D721Med (cell line): ENCODE data around the gene JARID2.

Source experiments
- DNase-seq: peaks from one replicate; pipeline ENCODE4 v3.0.0; 2011; ENCODE audit warnings: low spot score; ENCODE audit not compliant: insufficient read length
- FAIRE-seq: peaks from 2 replicates; lab custom pipeline; 2011; peaks lifted over from hg19 to GRCh38; lab: Jason Lieb, UNC
- TF ChIP-seq, protein P1 (sequence below): IDR thresholded peaks from 2 replicates; pipeline ENCODE4 v1.5.1; 2012; ENCODE audit warnings: mild to moderate bottlenecking, control low read depth; ENCODE audit not compliant: insufficient read depth; ENCODE audit errors: missing control alignments

JARID2 gene

DNA sequence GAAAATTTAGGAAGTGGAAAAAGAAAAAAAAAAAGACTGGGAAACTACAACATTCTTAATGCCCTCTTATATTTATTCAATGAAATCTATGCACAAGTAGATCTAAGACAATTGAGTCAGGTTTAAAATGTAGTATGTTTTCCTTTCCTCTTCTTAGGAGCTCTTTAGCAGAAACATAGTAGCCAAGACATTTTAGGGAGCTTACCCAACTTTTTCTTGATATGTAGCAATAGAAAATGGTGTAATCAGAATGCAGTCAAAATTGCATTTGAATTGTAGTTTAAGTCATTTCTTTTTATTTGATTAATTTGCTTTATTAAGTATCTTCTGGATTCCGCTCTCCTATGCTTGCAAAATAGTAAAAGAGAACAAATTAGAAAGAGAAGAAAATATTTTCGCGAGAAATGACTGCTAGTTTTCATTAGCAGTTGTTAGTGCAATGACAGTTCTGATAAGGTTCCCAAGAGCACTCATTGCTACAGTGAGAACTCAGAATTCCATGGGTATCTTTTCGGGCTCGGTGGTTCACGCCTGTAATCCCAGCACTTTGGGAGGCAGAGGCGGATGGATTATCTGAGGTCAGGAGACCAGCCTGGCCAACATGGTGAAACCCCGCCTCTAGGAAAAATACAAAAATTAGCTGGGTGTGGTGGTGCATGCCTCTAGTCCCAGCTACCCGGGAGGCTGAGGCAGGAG is 52.2 kb downstream of the JARID2 start:
- TF ChIP-seq, protein P1, sequence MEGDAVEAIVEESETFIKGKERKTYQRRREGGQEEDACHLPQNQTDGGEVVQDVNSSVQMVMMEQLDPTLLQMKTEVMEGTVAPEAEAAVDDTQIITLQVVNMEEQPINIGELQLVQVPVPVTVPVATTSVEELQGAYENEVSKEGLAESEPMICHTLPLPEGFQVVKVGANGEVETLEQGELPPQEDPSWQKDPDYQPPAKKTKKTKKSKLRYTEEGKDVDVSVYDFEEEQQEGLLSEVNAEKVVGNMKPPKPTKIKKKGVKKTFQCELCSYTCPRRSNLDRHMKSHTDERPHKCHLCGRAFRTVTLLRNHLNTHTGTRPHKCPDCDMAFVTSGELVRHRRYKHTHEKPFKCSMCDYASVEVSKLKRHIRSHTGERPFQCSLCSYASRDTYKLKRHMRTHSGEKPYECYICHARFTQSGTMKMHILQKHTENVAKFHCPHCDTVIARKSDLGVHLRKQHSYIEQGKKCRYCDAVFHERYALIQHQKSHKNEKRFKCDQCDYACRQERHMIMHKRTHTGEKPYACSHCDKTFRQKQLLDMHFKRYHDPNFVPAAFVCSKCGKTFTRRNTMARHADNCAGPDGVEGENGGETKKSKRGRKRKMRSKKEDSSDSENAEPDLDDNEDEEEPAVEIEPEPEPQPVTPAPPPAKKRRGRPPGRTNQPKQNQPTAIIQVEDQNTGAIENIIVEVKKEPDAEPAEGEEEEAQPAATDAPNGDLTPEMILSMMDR = no peak
- no peak for FAIRE-seq
- no peak for DNase-seq

DNA sequence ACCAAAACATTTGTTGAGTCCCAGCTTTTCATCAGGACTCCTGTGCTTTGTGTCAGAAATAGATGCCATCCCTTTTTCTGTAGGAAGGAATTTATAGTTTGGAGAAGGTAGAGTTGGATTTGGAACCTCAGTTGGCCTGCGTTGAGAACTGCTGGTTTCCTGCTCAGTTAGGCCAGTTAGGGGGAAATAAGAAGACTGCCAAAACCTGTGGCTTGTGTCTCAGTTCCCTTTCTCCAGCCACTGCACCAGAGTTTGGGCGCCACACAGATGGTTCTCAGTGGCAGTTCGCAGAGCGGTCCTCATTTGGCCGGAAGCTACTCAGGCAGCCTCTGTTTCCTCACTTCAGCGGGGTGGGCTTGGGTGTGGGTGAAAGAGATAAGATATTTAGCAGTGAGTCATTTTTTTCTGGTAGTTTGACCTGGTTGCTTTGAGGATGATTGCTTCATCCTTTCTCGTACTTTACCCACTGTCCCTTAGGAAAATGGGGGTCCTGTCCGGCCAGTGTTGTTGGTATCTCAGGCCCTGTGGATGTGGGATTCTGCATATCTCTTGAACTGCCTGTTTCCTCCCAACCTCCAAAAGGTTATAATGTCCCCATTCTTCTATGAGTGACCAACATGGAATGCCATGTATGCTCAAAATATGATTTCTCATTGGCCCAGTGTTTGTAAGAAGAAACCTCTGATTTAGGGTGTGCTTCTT is 53.7 kb downstream of the JARID2 start:
- DNase-seq = no peak
- TF ChIP-seq, protein P1 = no peak
- no peak for FAIRE-seq

DNA sequence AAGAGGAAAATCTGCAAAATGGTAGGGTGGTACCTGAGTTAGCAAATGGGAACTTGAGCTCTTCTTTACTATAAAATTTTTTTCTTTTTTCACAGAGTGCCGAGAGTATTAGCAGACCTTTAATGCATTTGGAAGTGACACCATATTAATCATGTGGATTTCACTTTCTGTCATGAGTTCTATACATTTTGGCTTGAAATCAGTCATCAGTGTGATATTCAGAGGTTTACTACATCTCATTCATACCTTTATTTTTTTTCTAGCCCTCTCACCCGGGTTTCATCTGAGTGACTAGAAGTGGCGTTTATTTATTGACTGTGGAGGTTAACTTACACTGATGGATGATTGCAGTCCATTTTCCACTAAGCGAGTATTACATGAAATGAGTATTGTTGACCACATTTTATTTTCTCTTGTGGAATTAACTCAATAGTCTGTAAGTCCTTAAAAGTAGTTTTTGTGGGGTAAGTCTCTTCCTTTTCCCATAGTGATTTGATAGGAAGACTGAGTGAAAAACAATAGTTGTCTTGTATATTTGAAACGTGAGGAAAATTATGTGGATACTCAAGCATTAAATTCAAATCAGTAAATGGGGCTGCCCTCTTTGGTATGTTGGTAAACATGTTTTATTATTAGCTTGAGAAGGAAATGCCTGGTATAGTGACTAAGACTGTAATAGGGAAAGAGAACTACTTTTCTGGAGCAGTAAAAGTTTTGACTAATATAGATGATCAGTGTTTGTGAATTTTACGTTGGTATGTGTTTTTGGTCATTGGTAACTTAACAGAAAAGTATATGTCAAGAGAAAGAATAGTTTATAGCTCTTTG is 55.5 kb downstream of the JARID2 start:
- TF ChIP-seq, protein P1 = no peak
- no peak for FAIRE-seq

DNA sequence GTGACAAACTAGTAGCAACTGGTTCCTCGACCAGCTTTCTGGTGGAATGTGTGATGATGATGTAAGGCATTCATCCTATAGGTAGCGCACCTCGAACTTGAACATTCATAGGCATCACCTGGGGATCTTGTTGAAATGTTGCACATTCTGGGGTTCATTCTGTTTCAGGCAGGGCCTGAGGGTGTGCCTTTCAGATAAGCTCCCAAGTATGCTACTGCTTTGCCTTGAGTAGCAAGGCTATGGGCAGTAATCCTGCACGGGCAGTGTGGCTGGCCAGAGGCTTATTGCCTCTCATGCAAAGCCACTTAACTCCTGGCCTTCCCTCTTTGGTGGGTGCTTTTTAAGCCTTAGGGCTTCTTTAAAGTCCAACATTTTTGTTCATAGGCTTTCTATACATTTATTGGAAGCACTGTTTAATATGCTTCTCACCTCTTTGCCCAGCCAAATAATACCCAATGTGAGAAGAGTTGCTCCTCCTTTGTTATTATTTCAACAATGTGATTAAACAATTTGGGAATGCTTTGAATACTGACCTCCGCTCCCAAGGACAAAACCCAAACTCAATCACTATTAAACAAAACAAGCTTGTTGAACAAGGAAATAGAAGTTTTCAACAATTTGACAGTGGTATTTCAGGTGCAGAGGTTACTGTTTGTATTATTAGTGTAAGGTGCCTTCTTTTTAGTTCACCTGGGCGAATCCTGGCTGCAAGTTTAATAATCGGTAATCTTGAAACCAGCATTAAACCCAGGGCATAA is 57.5 kb downstream of the JARID2 start:
- TF ChIP-seq, protein P1 = no peak
- FAIRE-seq (no peak), DNase-seq (no peak)

More for the DNA sequence above, 55.5 kb downstream of the JARID2 start:
- DNase-seq = no peak

GRCh38 chr6:15303920-15304291 is 58.0 kb downstream of the JARID2 start:
- DNase-seq = no peak
- TF ChIP-seq, protein P1 = no peak
- no peak for FAIRE-seq

DNA sequence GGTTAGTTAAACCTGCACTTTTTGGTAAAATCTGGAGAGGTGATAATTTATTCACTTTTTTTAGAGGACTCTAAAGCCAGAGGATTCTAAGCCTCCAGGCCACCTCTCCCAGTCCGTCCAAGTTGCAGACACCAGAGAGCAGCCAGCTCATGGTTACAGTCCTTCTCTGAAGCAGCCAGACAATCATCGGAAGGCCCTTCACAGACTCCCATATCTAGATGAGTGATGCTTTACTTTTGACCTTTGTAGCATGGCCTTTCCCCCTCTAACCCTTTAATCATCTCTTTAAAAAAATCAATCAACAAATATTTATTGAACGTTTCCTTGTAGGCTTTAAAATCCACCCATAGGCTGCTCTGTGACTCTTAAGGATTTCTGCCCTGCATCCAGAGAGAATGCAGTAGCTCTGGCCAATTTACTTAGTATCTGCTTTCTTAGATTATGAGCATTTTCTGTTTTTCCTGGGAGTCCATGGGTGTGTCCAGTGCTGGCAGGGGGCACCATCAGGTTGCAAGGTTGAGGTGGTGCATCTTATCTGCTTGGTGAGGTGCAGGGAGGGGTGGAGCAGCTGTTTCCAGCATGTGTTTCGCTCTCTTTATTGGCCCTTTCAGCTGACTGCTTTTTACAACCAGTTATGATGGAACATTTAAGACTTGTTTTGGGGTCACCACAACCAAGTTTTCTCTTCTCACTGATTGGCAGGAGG is 58.6 kb downstream of the JARID2 start:
- TF ChIP-seq, protein P1 = no peak
- DNase-seq = no peak

More for the DNA sequence above, 58.6 kb downstream of the JARID2 start:
- no peak for FAIRE-seq
